ENCODE measurements around the gene MSTN. TPM values are rescaled to one million over a fixed set of nuclear protein-coding genes. Genes with fewer than 3 reads are reported as not detected.

MSTN gene
- total and polyA plus RNA-seq, 2 of the 4 experiments (the other 2 are of a cell fraction), result under 0.01 TPM; not detected in 1

- Histone ChIP-seq H3K9me3 (ENCODE audit: control insufficient read depth, insufficient read depth, low read length) (no peaks in the 10 kb centered on the region; the same call in 1 of the 2 replicates), H2BK20ac (ENCODE audit: low read depth, low read length) (no peak overlapping the region), H3K27ac (ENCODE audit: insufficient read depth, low read length) (no peak overlapping the region), H3K56ac (ENCODE audit: extremely low read depth, insufficient read depth, low read length) (no peak overlapping the region), H2AFZ (replicated peaks; ENCODE audit: low read length, poor library complexity) (no peak overlapping the region), H3K9ac (ENCODE audit: low read depth, low read length) (no peak overlapping the region), H3K4ac (ENCODE audit: low read depth, low read length) (no peak overlapping the region), H3K23ac (ENCODE audit: low read depth, low read length) (no peak overlapping the region), H2BK15ac (ENCODE audit: low read depth, low read length) (no peak overlapping the region), H4K20me1 (ENCODE audit: insufficient read depth, low read length) (no peaks in the 10 kb centered on the region), H2BK5ac (ENCODE audit: low read depth, low read length, poor library complexity, severe bottlenecking) (no peak overlapping the region), H3K18ac (ENCODE audit: low read depth, low read length) (no peak overlapping the region), H3K9me1 (ENCODE audit: insufficient read depth, low read length) (no peaks in the 10 kb centered on the region), H3K14ac (replicated peaks; ENCODE audit: low read depth, low read length) (no peak overlapping the region), H3K4me1 (ENCODE audit: control insufficient read depth, insufficient read depth, low read length) (0 out of 2 replicates have a peak, but pooled peaks cover 2% of the 10 kb centered on the region), H2BK120ac (ENCODE audit: low read depth, low read length) (no peak overlapping the region), H3K4me3 (ENCODE audit: insufficient read depth, low read depth, low read length) (no peak overlapping the region), H2AK9ac (replicated peaks; ENCODE audit: low read depth, low read length, poor library complexity) (no peak overlapping the region), H3K79me1 (ENCODE audit: low read depth in 1 of 2, low read length in 2 of 2) (no peaks in the 10 kb centered on the region), H4K91ac (ENCODE audit: insufficient read depth, low read depth, low read length) (no peak overlapping the region), H3K27me3 (ENCODE audit: control insufficient read depth, insufficient read depth, low read length) (no peaks in the 10 kb centered on the region; the same call in 1 of the 2 replicates), H2AK5ac (ENCODE audit: low read depth, low read length) (no peak overlapping the region), H3K36me3 (ENCODE audit: control insufficient read depth, insufficient read depth, low read length) (no peaks in the 10 kb centered on the region), H3K4me2 (ENCODE audit: low read depth, low read length) (no peak overlapping the region), H4K8ac (ENCODE audit: low read depth in 2 of 2, low read length in 2 of 2) (no peak overlapping the region), H4K5ac (ENCODE audit: low read depth, low read length) (no peak overlapping the region)
- intact Hi-C loops (cut with micrococcal nuclease), result no loop called here
- TF ChIP-seq MAFK (IDR thresholded peaks at IDR 0.05; ENCODE audit: low read depth, low read length) (no peak), NFE2L2 (IDR thresholded peaks at IDR 0.05; ENCODE audit: low read depth, low read length) (no peak), CHD1 (IDR thresholded peaks at IDR 0.05; ENCODE audit: low read depth, low read length) (no peak), MAZ (IDR thresholded peaks at IDR 0.05; ENCODE audit: borderline replicate concordance, low read depth, low read length) (no peak), RFX5 (IDR thresholded peaks at IDR 0.05; ENCODE audit: low read depth, low read length) (no peak), CTCF (conservative IDR thresholded peaks at IDR 0.05; ENCODE audit: low read depth, low read length) (no peak), POLR2A (IDR thresholded peaks at IDR 0.05; ENCODE audit: low read depth, low read length) (no peak), USF2 (IDR thresholded peaks at IDR 0.05; ENCODE audit: low read depth, low read length) (no peak)
- 80% methylated on average over 1 of the region's 4 CpGs; no CpG with 5 or more reads in 1 of the 2 experiments for WGBS, 2 experiments (ENCODE audit: extremely low coverage in 2 of 2, insufficient read length in 1 of 2)
- BruUV-seq (replicated peaks), result no TSS peak
- ChIA-PET CTCF (no interaction called here), POLR2A (ENCODE audit: unreplicated experiment) (no interaction called here)
- no peak for DNase-seq
- dilution Hi-C loops (cut with HindIII; ENCODE audit: low sequenced_read_pairs, unreplicated experiment), result no loop called here
- no peak for ATAC-seq (ENCODE audit: low read depth)
- in situ Hi-C loops (cut with MboI; ENCODE audit: low sequenced_read_pairs), result no loop called here
Measured at GRCh38 chr2:190107409-190107808, 44.9 kb upstream of the MSTN start.
